Hepatocyte (in vitro differentiated cells): ENCODE data around the gene EXOC6B.

Experiments used
- CTCF ChIP-seq: fragments of 200-600 bp; sonication (generic); IDR thresholded peaks from 2 replicates; pipeline ENCODE4 v1.5.1; 2016; ENCODE audit warnings: antibody characterized with exemption, mild to moderate bottlenecking; ENCODE audit not compliant: poor library complexity
- EZH2phosphoT487 ChIP-seq: fragments of 200-600 bp; sonication (generic); IDR thresholded peaks from one replicate; pipeline ENCODE4 v1.6.1; 2018; ENCODE audit warnings: antibody characterized with exemption, mild to moderate bottlenecking, low read depth, moderate library complexity; ENCODE audit not compliant: unreplicated experiment, severe bottlenecking

GRCh38 chr2:72824224-72824842, 1.5 kb downstream of the EXOC6B start:
- TF ChIP-seq EZH2phosphoT487 (no peak), CTCF (no peak)
